Measurements from ENCODE around the gene EGFL8.
"Not testable (repeated sequence)": the region's sequence is repeated elsewhere in the genome, so short reads cannot be mapped to it uniquely, and the experiment has no call there.

GRCh38 chr6:32211432-32211831 is 47.0 kb downstream of the EGFL8 start:
- not testable (repeated sequence) for TF ChIP-seq EZH2phosphoT487 (IDR thresholded peaks at IDR 0.05; ENCODE audit: insufficient read depth, low read depth); EZH2 (IDR thresholded peaks at IDR 0.05; ENCODE audit: insufficient read depth, poor library complexity, severe bottlenecking)
